ENCODE results near the gene B3GALT2. TPM values are rescaled to one million over a fixed set of nuclear protein-coding genes. Genes with fewer than 3 reads are reported as not detected.

The B3GALT2 gene
- polyA plus RNA-seq, 1 donor from 2014 or later = 12.4 TPM

DNA sequence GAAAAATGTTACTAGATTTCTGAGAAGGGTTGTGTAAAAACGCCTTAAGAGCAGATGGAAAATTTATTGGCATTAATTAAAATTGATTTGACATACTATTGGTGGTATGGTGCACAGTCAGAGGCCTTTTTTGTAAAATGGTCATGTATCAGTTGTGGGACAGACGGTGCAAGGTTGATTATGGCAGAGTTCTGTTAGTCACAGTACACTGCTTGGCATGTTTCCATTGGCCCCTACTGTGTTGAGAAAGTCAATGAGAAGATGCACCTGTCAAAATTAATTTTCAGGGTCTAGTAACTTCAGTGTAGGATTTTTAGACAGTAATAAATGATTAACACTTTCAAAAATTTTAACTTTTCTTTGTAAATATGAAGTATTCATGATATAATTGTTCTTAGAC is 4.4 kb downstream of the B3GALT2 start:
- H3K79me2 ChIP-seq (replicated peaks; ENCODE audit: insufficient read depth, low read length) = peaks cover 59% of the 10 kb centered on the region
- H3K4me2 ChIP-seq (ENCODE audit: low read length) = peak overlapping the region; percentile 51

DNA sequence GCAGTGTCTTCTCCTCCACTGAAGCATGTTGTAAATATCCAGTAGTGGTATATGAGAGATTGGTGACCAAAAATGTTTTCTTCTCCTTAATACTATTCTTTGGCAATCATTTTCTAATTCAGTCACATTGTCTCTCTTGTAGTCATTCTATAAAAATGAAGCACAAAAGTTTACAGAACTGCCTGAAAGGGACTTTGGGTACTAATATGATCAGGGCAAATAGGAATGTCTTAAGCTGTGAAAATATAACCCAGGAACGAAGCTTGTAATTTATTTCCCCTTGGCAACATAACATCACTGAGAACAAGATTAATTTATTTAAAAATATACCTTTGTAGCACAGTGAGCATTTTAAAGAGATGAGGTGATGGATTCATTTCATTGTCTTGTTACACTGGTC is 4.9 kb downstream of the B3GALT2 start:
- TF ChIP-seq SMC3 (conservative IDR thresholded peaks at IDR 0.05; ENCODE audit: poor library complexity) (no peak), MXI1 (conservative IDR thresholded peaks at IDR 0.05; ENCODE audit: poor library complexity, severe bottlenecking) (no peak), RAD21 (conservative IDR thresholded peaks at IDR 0.05) (no peak), TAF1 (IDR thresholded peaks at IDR 0.05; ENCODE audit: low read depth) (no peak), EZH2 (IDR thresholded peaks at IDR 0.05; ENCODE audit: borderline replicate concordance, insufficient read depth, low read length, poor library complexity, severe bottlenecking) (no peak), POLR2AphosphoS5 (IDR thresholded peaks at IDR 0.05) (no peak), EP300 (conservative IDR thresholded peaks at IDR 0.05; ENCODE audit: poor library complexity, severe bottlenecking) (no peak)
- TF ChIP-seq, protein P1, sequence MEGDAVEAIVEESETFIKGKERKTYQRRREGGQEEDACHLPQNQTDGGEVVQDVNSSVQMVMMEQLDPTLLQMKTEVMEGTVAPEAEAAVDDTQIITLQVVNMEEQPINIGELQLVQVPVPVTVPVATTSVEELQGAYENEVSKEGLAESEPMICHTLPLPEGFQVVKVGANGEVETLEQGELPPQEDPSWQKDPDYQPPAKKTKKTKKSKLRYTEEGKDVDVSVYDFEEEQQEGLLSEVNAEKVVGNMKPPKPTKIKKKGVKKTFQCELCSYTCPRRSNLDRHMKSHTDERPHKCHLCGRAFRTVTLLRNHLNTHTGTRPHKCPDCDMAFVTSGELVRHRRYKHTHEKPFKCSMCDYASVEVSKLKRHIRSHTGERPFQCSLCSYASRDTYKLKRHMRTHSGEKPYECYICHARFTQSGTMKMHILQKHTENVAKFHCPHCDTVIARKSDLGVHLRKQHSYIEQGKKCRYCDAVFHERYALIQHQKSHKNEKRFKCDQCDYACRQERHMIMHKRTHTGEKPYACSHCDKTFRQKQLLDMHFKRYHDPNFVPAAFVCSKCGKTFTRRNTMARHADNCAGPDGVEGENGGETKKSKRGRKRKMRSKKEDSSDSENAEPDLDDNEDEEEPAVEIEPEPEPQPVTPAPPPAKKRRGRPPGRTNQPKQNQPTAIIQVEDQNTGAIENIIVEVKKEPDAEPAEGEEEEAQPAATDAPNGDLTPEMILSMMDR (IDR thresholded peaks at IDR 0.05; ENCODE audit: poor library complexity, severe bottlenecking) = no peak
- TF ChIP-seq, protein P2, sequence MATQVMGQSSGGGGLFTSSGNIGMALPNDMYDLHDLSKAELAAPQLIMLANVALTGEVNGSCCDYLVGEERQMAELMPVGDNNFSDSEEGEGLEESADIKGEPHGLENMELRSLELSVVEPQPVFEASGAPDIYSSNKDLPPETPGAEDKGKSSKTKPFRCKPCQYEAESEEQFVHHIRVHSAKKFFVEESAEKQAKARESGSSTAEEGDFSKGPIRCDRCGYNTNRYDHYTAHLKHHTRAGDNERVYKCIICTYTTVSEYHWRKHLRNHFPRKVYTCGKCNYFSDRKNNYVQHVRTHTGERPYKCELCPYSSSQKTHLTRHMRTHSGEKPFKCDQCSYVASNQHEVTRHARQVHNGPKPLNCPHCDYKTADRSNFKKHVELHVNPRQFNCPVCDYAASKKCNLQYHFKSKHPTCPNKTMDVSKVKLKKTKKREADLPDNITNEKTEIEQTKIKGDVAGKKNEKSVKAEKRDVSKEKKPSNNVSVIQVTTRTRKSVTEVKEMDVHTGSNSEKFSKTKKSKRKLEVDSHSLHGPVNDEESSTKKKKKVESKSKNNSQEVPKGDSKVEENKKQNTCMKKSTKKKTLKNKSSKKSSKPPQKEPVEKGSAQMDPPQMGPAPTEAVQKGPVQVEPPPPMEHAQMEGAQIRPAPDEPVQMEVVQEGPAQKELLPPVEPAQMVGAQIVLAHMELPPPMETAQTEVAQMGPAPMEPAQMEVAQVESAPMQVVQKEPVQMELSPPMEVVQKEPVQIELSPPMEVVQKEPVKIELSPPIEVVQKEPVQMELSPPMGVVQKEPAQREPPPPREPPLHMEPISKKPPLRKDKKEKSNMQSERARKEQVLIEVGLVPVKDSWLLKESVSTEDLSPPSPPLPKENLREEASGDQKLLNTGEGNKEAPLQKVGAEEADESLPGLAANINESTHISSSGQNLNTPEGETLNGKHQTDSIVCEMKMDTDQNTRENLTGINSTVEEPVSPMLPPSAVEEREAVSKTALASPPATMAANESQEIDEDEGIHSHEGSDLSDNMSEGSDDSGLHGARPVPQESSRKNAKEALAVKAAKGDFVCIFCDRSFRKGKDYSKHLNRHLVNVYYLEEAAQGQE (IDR thresholded peaks at IDR 0.05; ENCODE audit: borderline replicate concordance) = no peak
- Histone ChIP-seq H3K4me3 (ENCODE audit: low read length) (peak overlapping the region; percentile 70), H3K27me3 (ENCODE audit: insufficient read depth, low read depth, low read length) (no peaks in the 10 kb centered on the region), H3K9me2 (ENCODE audit: insufficient read depth, low read length) (no peaks in the 10 kb centered on the region), H3K79me2 (replicated peaks; ENCODE audit: insufficient read depth, low read length) (peaks cover 59% of the 10 kb centered on the region), H4K20me1 (ENCODE audit: insufficient read depth) (no peaks in the 10 kb centered on the region), H3K27ac (ENCODE audit: low read length) (no peak overlapping the region), H3F3A (ENCODE audit: insufficient read depth, low read length, poor library complexity, severe bottlenecking) (no peaks in the 10 kb centered on the region), H3K4me2 (ENCODE audit: low read length) (peak overlapping the region; percentile 51), H2AFZ (ENCODE audit: low read depth, low read length) (no peak overlapping the region), H3K9ac (ENCODE audit: low read length) (no peak overlapping the region), H3K9me3 (ENCODE audit: low read length) (no peaks in the 10 kb centered on the region), H3K36me3 (ENCODE audit: insufficient read depth, low read length) (peaks cover 8% of the 10 kb centered on the region)

More for the DNA sequence above, 4.4 kb downstream of the B3GALT2 start:
- no peaks in the 10 kb centered on the region for H3K9me3 ChIP-seq (ENCODE audit: low read length)
- H3K36me3 ChIP-seq (ENCODE audit: insufficient read depth, low read length) = peaks cover 8% of the 10 kb centered on the region
- no peaks in the 10 kb centered on the region for H4K20me1 ChIP-seq (ENCODE audit: insufficient read depth)
- H3K27me3 ChIP-seq (ENCODE audit: insufficient read depth, low read depth, low read length) = no peaks in the 10 kb centered on the region
- peak overlapping the region; percentile 70 for H3K4me3 ChIP-seq (ENCODE audit: low read length)
- no peaks in the 10 kb centered on the region for H3K9me2 ChIP-seq (ENCODE audit: insufficient read depth, low read length)
- TF ChIP-seq, protein P1 (IDR thresholded peaks at IDR 0.05; ENCODE audit: poor library complexity, severe bottlenecking) = no peak
- TF ChIP-seq EP300 (conservative IDR thresholded peaks at IDR 0.05; ENCODE audit: poor library complexity, severe bottlenecking) = no peak
- H3K27ac ChIP-seq (ENCODE audit: low read length) = no peak overlapping the region
- H3F3A ChIP-seq (ENCODE audit: insufficient read depth, low read length, poor library complexity, severe bottlenecking) = no peaks in the 10 kb centered on the region
- H2AFZ ChIP-seq (ENCODE audit: low read depth, low read length) = no peak overlapping the region
- no peak overlapping the region for H3K9ac ChIP-seq (ENCODE audit: low read length)
